ENCODE data around the gene MYO3B.

Gene MYO3B, protein sequence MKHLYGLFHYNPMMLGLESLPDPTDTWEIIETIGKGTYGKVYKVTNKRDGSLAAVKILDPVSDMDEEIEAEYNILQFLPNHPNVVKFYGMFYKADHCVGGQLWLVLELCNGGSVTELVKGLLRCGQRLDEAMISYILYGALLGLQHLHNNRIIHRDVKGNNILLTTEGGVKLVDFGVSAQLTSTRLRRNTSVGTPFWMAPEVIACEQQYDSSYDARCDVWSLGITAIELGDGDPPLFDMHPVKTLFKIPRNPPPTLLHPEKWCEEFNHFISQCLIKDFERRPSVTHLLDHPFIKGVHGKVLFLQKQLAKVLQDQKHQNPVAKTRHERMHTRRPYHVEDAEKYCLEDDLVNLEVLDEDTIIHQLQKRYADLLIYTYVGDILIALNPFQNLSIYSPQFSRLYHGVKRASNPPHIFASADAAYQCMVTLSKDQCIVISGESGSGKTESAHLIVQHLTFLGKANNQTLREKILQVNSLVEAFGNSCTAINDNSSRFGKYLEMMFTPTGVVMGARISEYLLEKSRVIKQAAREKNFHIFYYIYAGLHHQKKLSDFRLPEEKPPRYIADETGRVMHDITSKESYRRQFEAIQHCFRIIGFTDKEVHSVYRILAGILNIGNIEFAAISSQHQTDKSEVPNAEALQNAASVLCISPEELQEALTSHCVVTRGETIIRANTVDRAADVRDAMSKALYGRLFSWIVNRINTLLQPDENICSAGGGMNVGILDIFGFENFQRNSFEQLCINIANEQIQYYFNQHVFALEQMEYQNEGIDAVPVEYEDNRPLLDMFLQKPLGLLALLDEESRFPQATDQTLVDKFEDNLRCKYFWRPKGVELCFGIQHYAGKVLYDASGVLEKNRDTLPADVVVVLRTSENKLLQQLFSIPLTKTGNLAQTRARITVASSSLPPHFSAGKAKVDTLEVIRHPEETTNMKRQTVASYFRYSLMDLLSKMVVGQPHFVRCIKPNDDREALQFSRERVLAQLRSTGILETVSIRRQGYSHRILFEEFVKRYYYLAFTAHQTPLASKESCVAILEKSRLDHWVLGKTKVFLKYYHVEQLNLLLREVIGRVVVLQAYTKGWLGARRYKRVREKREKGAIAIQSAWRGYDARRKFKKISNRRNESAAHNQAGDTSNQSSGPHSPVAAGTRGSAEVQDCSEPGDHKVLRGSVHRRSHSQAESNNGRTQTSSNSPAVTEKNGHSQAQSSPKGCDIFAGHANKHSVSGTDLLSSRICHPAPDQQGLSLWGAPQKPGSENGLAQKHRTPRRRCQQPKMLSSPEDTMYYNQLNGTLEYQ (N-terminal part only)

DNA sequence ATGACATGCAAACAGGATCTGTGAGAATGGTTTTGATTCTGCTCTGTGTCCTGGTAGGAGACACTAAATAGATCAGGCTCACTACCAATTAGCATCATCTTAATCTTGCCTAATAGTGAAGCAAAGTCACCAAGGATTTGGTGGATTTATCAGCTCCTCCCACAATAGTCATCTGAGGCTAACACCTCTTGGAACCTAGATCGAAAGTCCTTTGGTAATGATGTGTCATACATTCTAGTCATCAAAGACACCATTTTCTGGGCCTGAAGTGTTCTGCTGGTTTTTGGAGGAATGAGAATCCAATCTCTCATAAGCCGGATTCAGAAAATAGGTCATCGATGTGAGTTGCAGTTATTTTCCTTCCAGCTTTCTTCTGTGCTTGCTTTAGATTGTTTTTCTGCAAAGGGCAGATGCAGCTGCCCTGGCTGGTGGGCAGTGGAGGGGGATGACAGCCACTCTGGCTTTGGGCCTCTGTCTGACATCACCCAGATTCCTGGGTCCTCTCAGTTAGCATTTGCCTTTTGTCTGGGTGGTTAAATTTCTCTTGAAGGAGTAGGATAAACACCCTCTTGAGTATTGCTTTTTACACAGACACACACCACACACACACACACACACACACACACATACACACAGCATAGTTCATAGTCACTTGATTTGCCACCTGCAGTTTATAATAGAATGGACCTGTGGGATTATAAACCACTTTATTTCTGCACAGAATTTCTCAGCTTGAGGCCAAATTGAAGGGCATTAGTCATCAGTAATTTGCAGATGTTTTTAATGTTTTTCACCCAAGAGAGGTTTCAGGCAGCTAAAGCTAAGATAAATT is at the start of gene MYO3B:
Gene MYO3B, plus strand, starts transcription at position 198 of the 832 bp plus-strand sequence. Its CDS starts 141 bp downstream, at position 339.
- in situ Hi-C loops (cut with MboI; ENCODE audit: low sequenced_read_pairs), result no loop called here

DNA sequence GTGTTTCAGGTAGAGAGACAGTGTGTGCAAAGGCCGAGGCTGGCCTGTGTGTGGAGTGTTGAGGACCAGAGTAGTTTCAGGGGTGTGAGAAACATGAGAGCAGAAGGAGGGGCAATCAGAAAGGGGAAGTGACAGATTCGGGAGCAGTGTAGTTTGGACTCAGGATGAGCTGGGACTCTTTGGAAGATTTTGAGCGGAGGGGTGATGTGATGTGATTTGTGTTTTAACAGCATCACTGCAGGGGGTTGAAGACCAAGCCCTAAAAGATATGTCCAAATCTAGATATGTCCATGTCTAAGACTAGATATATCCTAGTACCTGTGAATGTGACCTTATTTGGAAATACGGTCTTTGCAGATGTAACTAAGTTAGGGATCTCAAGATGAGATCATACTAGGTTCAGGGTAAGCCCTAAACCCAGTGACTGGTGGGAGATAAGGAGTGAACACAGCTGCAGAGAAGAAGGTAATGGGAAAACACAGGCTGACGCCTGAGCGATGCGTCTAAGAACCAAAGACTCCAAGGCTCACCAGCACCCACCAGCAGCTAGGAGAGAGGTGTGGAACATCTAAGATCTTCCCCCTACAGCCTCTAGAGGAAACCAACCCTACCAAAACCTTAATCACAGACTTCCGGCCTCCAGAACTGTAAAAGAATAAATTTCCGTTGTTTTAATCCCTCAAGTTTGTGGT is 38.5 kb upstream of the MYO3B start:
- in situ Hi-C loops (cut with MboI; ENCODE audit: low sequenced_read_pairs), result no loop called here

DNA sequence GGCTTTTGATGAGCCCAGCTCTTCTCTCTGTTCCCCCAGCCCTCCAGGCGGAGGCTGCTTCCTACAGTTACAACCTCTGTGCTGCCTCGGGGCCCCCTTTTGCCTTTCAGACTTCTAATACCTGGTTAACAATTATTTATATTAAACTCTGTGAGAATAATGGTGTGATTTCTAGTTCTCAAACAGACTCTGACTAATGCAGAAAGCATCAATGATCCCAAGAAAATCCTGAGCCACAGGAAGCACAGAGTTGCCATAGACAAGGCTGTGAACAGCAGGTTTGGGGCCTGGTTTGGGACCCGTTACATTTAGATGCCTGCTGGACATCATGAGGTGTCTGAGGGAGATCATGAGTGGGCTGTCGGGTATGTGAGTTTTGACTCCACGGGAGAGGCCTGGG is 37.4 kb upstream of the MYO3B start:
- in situ Hi-C loops (cut with MboI; ENCODE audit: low sequenced_read_pairs), result no loop called here

DNA sequence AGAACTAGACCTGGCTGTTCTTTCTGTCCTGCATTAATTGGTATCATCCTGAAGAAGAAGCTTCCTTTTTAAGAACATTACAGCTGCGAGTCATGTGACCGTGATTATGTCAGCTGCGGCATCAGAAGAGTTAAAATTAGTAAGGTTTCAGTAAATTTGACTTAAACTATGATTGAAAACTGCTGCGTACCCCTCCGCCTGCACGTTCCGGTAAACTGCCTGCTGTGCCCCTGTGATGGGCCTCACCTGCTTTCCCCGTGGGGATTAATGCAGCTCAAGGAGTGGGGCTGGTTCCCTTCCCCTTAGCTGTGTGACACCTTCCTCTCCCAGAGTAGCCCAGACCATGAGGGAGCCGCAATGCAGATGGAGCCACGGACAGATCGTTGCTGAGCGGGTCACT is 36.1 kb upstream of the MYO3B start:
- in situ Hi-C loops (cut with MboI; ENCODE audit: low sequenced_read_pairs), result no loop called here

DNA sequence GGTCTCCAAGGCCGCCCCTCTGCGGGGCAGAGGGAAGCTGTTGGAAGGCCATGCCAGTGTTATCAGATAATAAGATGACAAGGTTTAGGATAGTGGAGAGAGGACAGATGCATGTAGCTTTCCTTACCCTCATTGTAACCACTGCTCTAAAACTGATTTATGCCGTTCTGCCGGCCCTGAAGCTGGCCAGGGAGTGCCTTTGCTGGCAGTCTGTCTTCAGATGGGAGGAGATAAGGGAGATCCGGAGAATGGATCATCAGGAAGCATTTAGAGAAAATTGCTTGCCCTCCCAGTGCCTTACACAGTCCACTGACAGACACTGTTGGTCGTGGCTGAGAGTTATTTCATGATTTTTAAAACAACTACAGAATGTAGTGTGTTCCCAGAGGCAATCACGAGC is 35.4 kb upstream of the MYO3B start:
- in situ Hi-C loops (cut with MboI; ENCODE audit: low sequenced_read_pairs), result no loop called here

DNA sequence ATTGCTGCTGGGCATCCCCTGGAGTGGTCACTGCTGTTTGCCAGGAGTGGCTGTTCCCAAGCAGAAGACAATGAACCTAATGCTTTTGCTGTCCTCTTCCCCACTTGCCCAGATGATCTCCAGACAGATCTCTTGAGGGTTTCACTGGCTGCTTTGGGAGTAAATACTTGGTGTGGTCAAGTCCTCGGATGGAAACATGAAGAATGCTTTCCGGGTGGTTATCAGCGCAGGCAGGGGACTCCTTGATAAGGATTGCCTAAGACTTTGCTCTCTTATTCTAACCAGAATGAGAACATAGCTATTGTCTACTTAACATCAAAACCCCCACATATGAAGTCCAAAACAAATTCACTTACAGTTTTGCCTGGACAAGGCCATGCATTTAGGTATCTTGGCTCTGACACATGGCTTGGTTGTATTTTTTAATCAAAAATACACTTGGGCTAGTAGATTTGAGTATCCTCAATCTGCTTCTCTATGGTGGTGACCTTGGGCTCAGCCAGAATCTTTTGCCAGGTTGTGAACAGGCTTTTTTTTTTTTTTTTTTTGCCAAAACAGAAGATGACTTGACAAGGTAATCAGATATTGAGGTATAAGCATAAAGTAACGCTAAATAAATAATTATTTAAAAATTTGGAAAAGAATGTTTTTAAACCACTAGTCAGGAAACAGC is 34.8 kb upstream of the MYO3B start:
- in situ Hi-C loops (cut with MboI; ENCODE audit: low sequenced_read_pairs), result no loop called here

DNA sequence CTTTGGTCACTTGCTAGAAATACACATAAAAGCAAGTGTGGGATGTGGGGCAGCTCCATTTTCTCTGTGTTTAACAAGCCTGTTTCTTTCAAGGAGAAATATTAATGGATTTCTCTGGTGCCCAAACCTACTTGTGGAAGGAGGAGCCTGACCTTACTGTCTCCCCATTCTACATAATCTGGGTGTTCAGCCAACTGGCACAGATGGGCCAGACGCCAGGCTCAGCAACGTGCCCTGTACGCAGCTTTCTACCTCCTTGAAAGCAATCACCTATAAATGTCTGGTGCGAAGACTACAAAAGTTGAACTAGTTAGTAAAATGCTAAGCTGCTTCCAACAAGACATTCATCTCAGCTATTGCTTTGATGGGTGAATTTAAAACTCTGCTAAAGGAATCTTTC is 33.2 kb upstream of the MYO3B start:
- in situ Hi-C loops (cut with MboI; ENCODE audit: low sequenced_read_pairs), result no loop called here

DNA sequence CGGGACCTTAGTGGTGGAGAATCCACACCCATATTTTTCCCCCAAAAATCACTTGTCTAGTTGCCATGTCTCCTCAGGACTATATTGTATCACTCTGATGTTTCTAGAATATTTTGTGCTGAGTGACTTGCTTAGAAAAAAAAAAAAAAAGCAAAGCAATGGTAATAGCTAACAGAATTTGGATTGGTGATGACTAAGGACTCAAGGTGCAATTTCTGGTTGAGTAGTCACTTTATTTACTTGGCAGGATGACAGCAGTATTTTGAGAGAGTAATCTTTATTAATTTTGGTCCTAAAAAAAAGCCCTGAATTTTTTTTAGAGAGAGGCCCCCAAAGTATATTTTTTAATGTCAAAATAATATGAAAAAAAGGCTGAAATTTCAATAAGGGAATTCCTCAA is 32.8 kb upstream of the MYO3B start:
- in situ Hi-C loops (cut with MboI; ENCODE audit: low sequenced_read_pairs), result no loop called here

DNA sequence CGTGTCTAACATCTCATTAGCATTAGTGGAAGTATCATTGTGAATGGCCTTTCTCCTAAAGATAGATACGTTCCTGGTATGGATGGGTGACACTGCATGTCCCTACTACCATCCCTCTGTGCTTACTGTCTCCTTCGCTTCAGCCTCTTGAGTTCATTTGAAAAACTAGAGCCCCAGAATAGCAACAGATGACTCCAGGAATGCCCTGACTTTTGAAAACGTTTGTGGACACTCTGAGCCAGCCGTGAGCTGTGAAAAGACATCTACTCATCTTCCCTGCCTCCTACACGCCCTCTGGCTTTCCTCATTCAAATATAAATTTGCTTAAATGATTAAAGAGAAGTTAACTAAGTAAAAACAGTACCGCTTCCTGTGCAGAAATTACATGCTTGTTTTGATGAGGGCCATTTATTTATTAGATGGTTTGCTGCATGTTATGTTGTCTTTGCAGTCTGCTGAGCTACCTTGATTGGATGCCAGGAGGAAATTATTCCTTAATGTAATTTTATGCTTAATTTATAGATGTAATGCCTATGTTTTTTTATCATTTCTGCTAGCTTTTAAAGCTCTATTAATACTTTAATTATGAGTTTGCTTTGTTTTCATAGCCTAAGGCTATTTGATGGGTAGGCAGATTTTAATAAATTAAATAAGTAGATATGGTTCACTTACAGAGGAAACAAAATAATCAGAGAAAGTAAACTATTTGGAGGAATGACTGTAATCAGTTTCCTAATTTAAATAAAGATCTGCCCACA is 32.1 kb upstream of the MYO3B start:
- in situ Hi-C loops (cut with MboI; ENCODE audit: low sequenced_read_pairs), result no loop called here

DNA sequence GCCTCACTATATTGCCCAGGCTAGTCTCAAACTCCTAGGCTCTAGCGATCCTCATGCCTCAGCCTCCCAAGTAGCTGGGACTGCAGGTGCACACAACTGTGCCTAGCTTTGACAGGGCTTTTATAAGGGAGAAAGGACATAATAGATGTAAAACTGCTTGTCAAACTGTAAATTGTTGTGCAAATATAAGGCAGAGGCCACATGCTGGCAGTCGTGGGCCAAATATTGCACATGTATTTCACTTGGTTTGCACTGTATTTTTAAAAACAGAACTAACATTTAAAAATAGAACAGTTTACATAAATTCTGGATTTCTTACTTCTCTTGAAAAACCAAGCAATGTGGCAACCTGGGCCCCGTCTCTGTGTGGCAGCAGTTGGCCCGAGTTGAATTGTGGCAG is 31.2 kb upstream of the MYO3B start:
- in situ Hi-C loops (cut with MboI; ENCODE audit: low sequenced_read_pairs), result no loop called here

DNA sequence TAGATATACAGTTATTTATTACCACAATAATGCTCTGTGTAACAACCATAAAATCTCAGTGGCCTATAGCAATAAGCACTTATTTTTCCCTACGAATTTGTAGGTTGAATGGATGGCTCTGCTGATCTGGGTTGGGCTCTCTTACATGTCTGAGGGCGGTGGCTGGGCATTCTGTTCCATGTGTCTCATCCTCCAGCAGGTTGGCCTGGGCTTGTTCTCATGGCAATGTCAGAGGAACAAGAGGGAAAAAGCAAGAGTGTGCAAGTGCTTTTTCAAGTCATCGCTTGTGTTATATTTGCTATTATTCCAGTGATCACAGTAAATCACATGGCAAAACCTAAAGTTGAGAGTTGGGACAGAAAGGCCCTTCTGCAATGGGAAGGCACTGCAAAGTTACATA is 30.4 kb upstream of the MYO3B start:
- in situ Hi-C loops (cut with MboI; ENCODE audit: low sequenced_read_pairs), result no loop called here

DNA sequence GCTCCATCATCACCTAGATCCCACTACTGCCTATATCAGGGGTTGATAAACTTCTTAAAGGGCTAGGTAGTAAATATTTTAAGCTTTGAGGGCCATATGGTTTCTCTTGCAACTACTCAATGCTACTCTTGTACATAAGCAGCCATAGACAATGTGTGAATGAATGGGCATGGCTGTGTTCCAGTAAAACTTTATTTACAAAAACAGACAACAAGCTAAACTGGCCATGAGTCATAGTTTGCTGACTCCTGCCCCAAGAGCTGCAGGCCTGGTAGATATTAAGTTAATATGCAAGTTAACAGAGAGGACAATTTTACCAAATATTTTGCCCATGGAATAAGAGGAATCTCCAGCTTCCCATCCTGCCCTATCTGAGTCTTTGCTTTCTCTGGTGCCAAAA is 29.8 kb upstream of the MYO3B start:
- in situ Hi-C loops (cut with MboI; ENCODE audit: low sequenced_read_pairs), result no loop called here

DNA sequence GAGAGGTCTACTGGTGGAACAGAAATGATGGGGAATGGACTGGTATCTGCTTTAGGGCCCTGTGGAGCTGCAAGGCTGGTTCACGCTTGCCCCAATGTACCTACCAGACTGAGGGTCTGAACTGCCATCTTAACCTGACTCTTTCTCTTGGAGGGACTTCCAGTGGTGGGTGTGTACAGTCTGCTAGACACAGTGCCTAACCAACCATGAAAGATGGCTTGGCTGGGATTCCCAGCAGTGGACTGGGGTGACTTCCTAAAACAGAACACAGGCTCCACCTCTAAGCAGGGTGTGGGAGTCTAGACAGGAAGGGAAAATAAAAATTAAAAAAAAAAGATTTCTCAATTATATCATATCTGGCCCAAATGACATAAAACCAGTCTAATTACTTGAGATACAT is 25.5 kb upstream of the MYO3B start:
- in situ Hi-C loops (cut with MboI; ENCODE audit: low sequenced_read_pairs), result no loop called here

DNA sequence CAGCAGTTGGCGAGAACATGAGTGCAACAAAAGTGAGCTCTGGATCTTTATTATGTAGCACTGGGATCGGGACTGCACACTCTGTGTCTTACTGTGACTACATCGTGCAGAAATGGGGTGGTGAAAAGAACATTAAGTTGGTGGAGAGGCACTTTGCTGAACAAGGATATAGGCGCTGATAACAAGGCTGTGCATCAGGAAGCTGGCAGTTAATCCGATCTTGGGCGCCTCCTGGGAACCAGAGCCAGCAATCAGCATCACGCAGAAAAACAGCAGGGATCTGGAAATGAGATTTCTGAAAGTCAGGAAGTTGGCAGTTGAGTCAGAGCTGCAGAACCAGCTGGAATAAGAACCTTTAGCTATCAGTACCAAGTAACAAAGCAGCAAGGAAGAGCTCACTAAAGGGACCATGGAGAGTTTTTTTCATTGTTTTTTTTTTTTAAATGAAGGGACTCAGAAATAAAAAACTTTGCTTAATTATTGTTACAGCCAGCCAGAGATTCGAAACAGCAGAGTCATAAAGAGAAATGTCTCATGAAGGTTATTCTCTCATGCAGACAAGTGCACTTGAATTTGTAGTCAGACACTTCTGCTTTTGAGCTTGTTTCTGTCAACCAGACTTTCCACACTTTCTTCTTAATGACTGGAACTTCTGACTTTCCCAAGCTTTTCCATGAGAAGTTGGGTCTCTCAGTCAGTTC is 22.8 kb upstream of the MYO3B start:
- in situ Hi-C loops (cut with MboI; ENCODE audit: low sequenced_read_pairs), result no loop called here

DNA sequence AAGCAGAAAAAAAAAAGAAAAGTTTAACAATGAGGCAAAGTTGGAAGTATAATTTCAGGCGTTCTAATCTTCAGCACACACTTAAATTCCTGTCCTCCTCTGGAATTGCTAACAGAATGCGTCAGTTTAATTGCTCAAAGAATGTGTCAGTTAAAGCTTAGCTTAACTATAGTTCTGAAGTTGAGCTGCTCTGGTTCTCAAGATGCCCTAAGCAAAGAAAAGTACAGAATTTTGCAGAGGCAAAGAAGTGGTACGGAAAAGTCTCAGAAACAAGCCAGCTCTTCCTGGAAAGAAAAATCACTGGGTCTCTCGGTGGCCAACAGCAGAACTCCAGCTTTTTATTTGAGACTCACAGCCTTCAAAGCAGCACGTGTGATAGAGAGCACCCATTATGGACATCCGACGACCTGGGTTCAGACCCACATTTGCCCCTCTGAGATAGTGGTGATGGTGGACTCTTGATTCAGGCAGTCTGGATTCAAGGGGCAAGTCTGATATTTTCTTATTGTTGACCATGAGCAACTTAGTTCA is 22.2 kb upstream of the MYO3B start:
- in situ Hi-C loops (cut with MboI; ENCODE audit: low sequenced_read_pairs), result no loop called here

DNA sequence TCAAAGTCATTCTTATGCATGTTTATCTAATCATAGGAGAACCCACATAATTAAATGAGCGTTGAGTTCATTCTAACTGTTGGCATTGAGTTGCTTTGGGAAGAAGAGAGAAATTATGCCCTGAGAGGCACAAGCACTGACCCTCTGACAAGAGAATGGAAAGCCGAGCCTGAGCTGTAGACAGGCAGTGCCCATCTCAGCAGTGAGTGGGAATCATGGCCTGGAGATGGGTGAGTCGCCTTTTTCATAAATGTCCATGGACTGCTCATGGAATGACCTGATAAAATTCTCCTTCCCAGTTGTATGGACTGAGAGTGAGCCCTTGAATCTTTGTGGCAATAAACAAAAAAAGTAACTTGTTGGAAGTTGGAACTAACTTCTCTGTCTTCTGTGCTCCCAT is 21.4 kb upstream of the MYO3B start:
- in situ Hi-C loops (cut with MboI; ENCODE audit: low sequenced_read_pairs), result no loop called here

DNA sequence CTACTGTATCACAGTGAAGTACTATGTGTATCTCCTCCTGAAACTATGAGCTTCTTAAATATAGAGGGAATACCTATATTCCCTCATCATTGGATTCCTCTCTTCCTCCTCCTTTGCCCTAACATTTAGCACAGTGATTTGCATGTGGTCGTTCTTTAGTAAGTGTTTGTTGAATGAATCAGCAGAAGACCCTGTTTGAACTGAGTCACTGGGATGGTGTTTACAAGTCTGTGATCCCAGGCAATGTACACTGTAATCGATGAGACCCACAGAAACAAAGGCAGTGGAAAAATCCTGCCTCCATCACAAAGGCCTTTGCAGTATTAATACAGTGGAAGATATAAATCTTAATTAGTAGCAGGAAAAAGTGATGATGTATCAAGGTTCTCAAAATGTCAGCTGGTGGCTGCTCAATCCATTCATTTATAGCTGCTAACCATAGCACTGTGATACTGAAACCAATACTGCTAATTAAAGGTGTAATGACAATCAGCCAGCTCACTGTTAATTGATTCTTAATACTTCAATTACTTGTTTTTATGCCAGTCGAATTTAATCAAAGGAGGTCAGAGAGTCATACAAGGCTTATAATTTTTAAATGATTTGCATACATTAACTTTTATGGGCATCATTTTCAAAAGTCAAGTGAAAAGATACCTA is 20.8 kb upstream of the MYO3B start:
- in situ Hi-C loops (cut with MboI; ENCODE audit: low sequenced_read_pairs), result no loop called here

All from HL-60/S4 (cell line).